ENCODE data around the gene JAG1.

Gene JAG1

DNA sequence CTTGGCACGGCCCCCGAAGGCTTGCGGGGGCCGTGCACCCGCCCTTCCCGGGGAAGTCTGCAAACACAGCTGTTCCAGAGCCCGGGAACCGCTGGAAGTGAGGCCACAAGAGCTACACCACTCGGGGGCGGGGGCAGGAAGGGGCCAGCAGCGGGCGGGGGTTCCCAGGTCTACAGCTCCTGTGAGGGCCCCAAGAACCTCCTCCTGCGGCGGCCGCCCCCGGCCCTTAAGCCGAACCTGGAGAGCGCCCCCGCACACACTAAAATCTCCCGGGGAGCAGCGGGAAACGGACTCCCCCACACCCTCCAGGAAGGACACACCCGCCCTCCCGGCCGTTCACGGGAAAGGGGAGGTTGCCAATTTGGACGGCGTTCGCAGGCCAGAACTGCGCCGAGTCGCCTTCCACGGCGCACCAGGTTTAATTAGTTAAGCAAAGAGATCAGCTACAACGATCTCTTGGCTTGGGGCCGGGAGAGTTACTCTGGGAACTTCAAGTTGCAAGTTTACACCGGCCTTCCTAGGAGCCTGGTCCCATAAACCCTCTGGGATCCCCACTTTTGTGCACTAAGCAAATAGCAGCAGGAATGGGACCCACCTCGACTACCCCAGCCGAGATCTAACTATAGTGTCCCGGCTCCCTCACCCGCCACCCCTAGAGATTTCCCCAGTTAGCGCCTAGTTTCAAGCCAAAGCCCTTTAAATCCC is 1.7 kb downstream of the JAG1 start:
- peak overlapping the region; percentile 99 for H3K27ac ChIP-seq
- DNase-seq (ENCODE audit: low spot score), result peak; percentile 63
- TF ChIP-seq, protein P1, sequence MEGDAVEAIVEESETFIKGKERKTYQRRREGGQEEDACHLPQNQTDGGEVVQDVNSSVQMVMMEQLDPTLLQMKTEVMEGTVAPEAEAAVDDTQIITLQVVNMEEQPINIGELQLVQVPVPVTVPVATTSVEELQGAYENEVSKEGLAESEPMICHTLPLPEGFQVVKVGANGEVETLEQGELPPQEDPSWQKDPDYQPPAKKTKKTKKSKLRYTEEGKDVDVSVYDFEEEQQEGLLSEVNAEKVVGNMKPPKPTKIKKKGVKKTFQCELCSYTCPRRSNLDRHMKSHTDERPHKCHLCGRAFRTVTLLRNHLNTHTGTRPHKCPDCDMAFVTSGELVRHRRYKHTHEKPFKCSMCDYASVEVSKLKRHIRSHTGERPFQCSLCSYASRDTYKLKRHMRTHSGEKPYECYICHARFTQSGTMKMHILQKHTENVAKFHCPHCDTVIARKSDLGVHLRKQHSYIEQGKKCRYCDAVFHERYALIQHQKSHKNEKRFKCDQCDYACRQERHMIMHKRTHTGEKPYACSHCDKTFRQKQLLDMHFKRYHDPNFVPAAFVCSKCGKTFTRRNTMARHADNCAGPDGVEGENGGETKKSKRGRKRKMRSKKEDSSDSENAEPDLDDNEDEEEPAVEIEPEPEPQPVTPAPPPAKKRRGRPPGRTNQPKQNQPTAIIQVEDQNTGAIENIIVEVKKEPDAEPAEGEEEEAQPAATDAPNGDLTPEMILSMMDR (conservative IDR thresholded peaks at IDR 0.05; ENCODE audit: low read depth), result no peak
- ChIA-PET CTCF (interaction anchor here (0.6 to 1.7 kb wide), 11 partner anchors 15 to 680 kb away, joined by 3 to 6 read pairs (median 4); partner anchors contain the start of gene MKKS), POLR2A (ENCODE audit: low non-redundant PET) (interaction anchor here (0.6 to 1.0 kb wide), 2 partner anchors 114 to 368 kb away, joined by 3 read pairs; no protein-coding TSS in a partner anchor)

GRCh38 chr20:10671221-10671918 is 2.4 kb downstream of the JAG1 start:
- peak overlapping the region; percentile 99 for H3K27ac ChIP-seq
- ChIA-PET CTCF (interaction anchor here (0.5 to 1.7 kb wide), 18 partner anchors 15 to 681 kb away, joined by 3 to 6 read pairs (median 4); partner anchors contain the start of gene MKKS), POLR2A (ENCODE audit: low non-redundant PET) (interaction anchor here (0.6 to 1.0 kb wide), 4 partner anchors 113 to 369 kb away, joined by 3 to 6 read pairs (median 4); no protein-coding TSS in a partner anchor)
- TF ChIP-seq, protein P1 (conservative IDR thresholded peaks at IDR 0.05; ENCODE audit: low read depth), result peak; percentile 85
- DNase-seq (ENCODE audit: low spot score), result peak; percentile 96

GRCh38 chr20:10670501-10671220 is 3.1 kb downstream of the JAG1 start:
- peak overlapping the region; percentile 99 for H3K27ac ChIP-seq
- no peak for DNase-seq (ENCODE audit: low spot score)
- CTCF ChIA-PET, result interaction anchor here (0.5 to 1.7 kb wide), 14 partner anchors 118 to 682 kb away, joined by 3 to 6 read pairs (median 3); no protein-coding TSS in a partner anchor
- POLR2A ChIA-PET (ENCODE audit: low non-redundant PET), result interaction anchor here (1.0 kb wide), 1 partner anchor 369 kb away, joined by 3 read pairs; no protein-coding TSS in a partner anchor
- TF ChIP-seq, protein P1 (conservative IDR thresholded peaks at IDR 0.05; ENCODE audit: low read depth), result no peak

DNA sequence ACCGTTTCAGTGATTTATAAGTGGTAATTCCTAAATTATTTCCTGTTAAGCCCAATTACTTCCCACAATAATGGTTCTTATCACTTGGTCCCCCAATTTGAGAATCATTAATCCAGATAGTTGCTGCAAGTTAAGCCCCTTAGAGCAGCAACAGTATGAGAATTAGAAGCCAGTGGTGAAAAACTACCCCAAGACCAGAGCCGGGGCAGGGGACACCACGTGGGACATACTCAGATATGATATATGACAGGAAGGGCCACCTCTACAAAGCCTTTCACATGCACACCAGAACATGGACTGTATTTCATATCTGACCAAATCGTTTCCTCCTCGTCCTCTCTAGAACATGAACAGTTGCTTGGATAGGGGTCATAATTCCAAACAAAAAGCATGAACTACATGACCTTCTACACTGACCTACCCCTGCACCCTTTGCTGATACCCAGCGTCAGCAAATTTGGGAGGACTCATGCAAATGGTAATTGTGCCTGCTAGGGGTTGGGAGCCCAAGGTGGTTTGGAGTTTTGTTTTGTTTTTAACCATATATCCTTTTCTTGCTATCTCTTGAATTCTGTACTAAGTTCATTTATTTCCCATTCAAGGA is 3.9 kb downstream of the JAG1 start:
- POLR2A ChIA-PET (ENCODE audit: low non-redundant PET), result no interaction called here
- CTCF ChIA-PET, result interaction anchor here (0.6 to 0.7 kb wide), 3 partner anchors 534 to 1050 kb away, joined by 3 to 6 read pairs (median 3); no protein-coding TSS in a partner anchor
- TF ChIP-seq, protein P1 (conservative IDR thresholded peaks at IDR 0.05; ENCODE audit: low read depth), result no peak
- no peak for DNase-seq (ENCODE audit: low spot score)
- no peak overlapping the region for H3K27ac ChIP-seq

DNA sequence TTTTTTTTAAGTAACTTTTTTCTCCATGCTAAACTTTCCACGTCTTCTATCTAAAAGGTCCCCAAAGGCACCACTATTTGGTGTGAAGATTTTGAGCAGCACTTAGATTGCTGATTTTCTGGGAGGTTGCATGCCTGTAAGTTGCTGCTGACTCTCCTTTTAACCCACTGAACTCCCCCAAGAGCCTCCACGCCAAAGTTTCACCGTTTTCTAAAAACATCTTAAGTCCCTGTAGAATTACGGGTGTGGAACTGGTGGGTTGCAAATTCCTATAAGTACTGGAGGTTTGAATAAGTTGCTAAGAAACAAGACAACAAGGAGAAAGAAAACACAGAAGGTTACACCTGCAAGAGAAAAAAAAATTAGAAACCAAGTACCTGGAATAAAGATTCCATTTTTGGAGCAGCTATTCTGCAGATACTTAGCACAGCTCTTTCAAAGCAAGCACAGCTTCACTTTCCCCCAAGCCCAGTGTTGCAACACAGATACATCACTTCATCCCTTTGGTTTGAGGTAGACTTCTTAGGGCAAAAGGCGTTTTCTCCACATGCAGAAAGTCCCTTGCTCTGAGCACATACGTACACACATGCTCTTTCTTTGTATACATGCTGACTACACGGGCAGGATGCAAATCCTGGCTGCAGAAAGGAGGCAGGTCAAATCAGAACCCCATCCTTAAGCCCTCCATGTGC is 5.0 kb downstream of the JAG1 start:
- TF ChIP-seq, protein P1 (conservative IDR thresholded peaks at IDR 0.05; ENCODE audit: low read depth), result no peak
- no peak overlapping the region for H3K27ac ChIP-seq
- DNase-seq (ENCODE audit: low spot score), result no peak
- ChIA-PET POLR2A (ENCODE audit: low non-redundant PET) (no interaction called here), CTCF (interaction anchor here (0.6 kb wide), 1 partner anchor 13 kb away, joined by 3 read pairs; no protein-coding TSS in a partner anchor)

Measured in RWPE1 (cell line).